ENCODE measurements around the gene RABAC1.

- TF ChIP-seq CTCF (optimal IDR thresholded peaks at IDR 0.05 in 1 of 3, IDR thresholded peaks at IDR 0.05 in 1 of 3, conservative IDR thresholded peaks at IDR 0.05 in 1 of 3; ENCODE audit: extremely low read depth in 1 of 3, insufficient read depth in 2 of 3, low read length in 3 of 3) (no peak), EZH2 (IDR thresholded peaks at IDR 0.05; ENCODE audit: low read length) (no peak)
These were observed 28.8 kb downstream of the RABAC1 start for GRCh38 chr19:41930322-41930722.

Data from keratinocyte (primary cell).